Measurements from ENCODE around the gene HSF2. TPM values are rescaled to one million over a fixed set of nuclear protein-coding genes. Genes with fewer than 3 reads are reported as not detected.

Gene HSF2
- total RNA-seq, 1 experiment from 2014 or later = 12.3 TPM

- no peak overlapping the region for H3K27ac Mint-ChIP-seq (ENCODE audit: unreplicated experiment)
- no peak overlapping the region for H3K4me3 Mint-ChIP-seq (ENCODE audit: unreplicated experiment)
- DNase-seq = no peak
- Histone ChIP-seq H3K4me1 (no peaks in the 10 kb centered on the region), H3K36me3 (ENCODE audit: control insufficient read depth, insufficient read depth, low read length) (no peaks in the 10 kb centered on the region; the same call in 1 of the 2 replicates), H3K4me3 (ENCODE audit: low read depth, low read length) (no peak overlapping the region), H3K27me3 (replicated peaks; ENCODE audit: control insufficient read depth, insufficient read depth, low read length) (no peaks in the 10 kb centered on the region), H3K9me3 (no peaks in the 10 kb centered on the region)
- peaks cover 3% of the 10 kb centered on the region for H3K9me3 Mint-ChIP-seq (ENCODE audit: unreplicated experiment)
- intact Hi-C loops (cut with micrococcal nuclease; ENCODE audit: unreplicated experiment) = no loop called here
- no peaks in the 10 kb centered on the region for H3K4me1 Mint-ChIP-seq (ENCODE audit: low read depth, unreplicated experiment)
- no peaks in the 10 kb centered on the region for H3K27me3 Mint-ChIP-seq (ENCODE audit: insufficient read depth, unreplicated experiment)
- peaks cover 47% of the 10 kb centered on the region for H3K36me3 Mint-ChIP-seq (ENCODE audit: insufficient read depth, unreplicated experiment)
- BruUV-seq (replicated peaks) = no TSS peak
- no peak for TF ChIP-seq CTCF (IDR thresholded peaks at IDR 0.05; ENCODE audit: insufficient read depth in 1 of 2, low read depth in 1 of 2, low read length in 1 of 2, severe bottlenecking in 1 of 2, unreplicated experiment in 1 of 2)
- ChIA-PET CTCF (no interaction called here), POLR2A (no interaction called here)
Measured at GRCh38 chr6:122445274-122445673, 45.8 kb downstream of the HSF2 start.

DNA sequence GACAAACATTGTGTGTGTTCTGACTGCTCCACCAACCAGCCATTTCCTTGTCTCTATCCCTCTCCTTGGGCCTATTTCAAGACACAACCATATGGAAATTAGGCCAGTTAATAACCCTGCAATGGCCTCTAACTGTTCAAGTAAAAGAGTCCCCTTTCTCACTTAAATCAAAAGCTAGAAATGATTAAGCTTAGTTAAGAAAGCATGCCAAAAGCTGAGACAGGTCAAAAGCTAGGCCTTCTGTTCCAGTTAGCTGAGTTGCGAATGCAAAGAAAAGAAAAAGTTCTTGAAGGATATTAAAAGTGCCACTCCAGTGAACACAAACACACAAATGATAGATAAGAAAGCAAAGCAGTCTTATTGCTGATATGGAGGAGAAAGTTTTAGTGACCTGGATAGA is 49.6 kb downstream of the HSF2 start:
- Histone ChIP-seq H3K4me1 (no peaks in the 10 kb centered on the region), H3K4me3 (ENCODE audit: low read depth, low read length) (no peak overlapping the region), H3K27me3 (replicated peaks; ENCODE audit: control insufficient read depth, insufficient read depth, low read length) (no peaks in the 10 kb centered on the region), H3K36me3 (ENCODE audit: control insufficient read depth, insufficient read depth, low read length) (no peaks in the 10 kb centered on the region; the same call in 1 of the 2 replicates), H3K9me3 (no peaks in the 10 kb centered on the region)
- no TSS peak for BruUV-seq (replicated peaks)
- Mint-ChIP-seq H3K27ac (ENCODE audit: unreplicated experiment) (no peak overlapping the region), H3K36me3 (ENCODE audit: insufficient read depth, unreplicated experiment) (peaks cover 57% of the 10 kb centered on the region), H3K4me3 (ENCODE audit: unreplicated experiment) (no peak overlapping the region), H3K9me3 (ENCODE audit: unreplicated experiment) (no peaks in the 10 kb centered on the region), H3K27me3 (ENCODE audit: insufficient read depth, unreplicated experiment) (no peaks in the 10 kb centered on the region), H3K4me1 (ENCODE audit: low read depth, unreplicated experiment) (no peaks in the 10 kb centered on the region)
- DNase-seq = no peak
- intact Hi-C loops (cut with micrococcal nuclease; ENCODE audit: unreplicated experiment) = no loop called here
- POLR2A ChIA-PET = no interaction called here
- CTCF ChIA-PET = no interaction called here
- no peak for TF ChIP-seq CTCF (IDR thresholded peaks at IDR 0.05; ENCODE audit: insufficient read depth in 1 of 2, low read depth in 1 of 2, low read length in 1 of 2, severe bottlenecking in 1 of 2, unreplicated experiment in 1 of 2)

- intact Hi-C loops (cut with micrococcal nuclease; ENCODE audit: unreplicated experiment) = no loop called here
- H3K36me3 Mint-ChIP-seq (ENCODE audit: insufficient read depth, unreplicated experiment) = peaks cover 58% of the 10 kb centered on the region
- Histone ChIP-seq H3K36me3 (ENCODE audit: control insufficient read depth, insufficient read depth, low read length) (no peaks in the 10 kb centered on the region; the same call in 1 of the 2 replicates), H3K9me3 (no peaks in the 10 kb centered on the region), H3K4me1 (no peaks in the 10 kb centered on the region), H3K4me3 (ENCODE audit: low read depth, low read length) (no peak overlapping the region), H3K27me3 (replicated peaks; ENCODE audit: control insufficient read depth, insufficient read depth, low read length) (no peaks in the 10 kb centered on the region)
- TF ChIP-seq CTCF (IDR thresholded peaks at IDR 0.05; ENCODE audit: insufficient read depth in 1 of 2, low read depth in 1 of 2, low read length in 1 of 2, severe bottlenecking in 1 of 2, unreplicated experiment in 1 of 2) = no peak
- CTCF ChIA-PET = interaction anchor here (0.5 kb wide), 1 partner anchor 48 kb away, joined by 5 read pairs; no protein-coding TSS in a partner anchor
- H3K27me3 Mint-ChIP-seq (ENCODE audit: insufficient read depth, unreplicated experiment) = no peaks in the 10 kb centered on the region
- no peaks in the 10 kb centered on the region for H3K9me3 Mint-ChIP-seq (ENCODE audit: unreplicated experiment)
- POLR2A ChIA-PET = no interaction called here
- H3K27ac Mint-ChIP-seq (ENCODE audit: unreplicated experiment) = no peak overlapping the region
- BruUV-seq (replicated peaks) = no TSS peak
- no peaks in the 10 kb centered on the region for H3K4me1 Mint-ChIP-seq (ENCODE audit: low read depth, unreplicated experiment)
- no peak for DNase-seq
- no peak overlapping the region for H3K4me3 Mint-ChIP-seq (ENCODE audit: unreplicated experiment)
Measured at GRCh38 chr6:122452509-122452908, 53.1 kb downstream of the HSF2 start.

Data from Caco-2 (cell line).